Embryonic facial prominence (tissue), 1 donor: Measurements from ENCODE around the gene PLAGL2.
"Not testable (repeated sequence)": the region's sequence is repeated elsewhere in the genome, so short reads cannot be mapped to it uniquely, and the experiment has no call there.

Experiments
- DNase-seq: peaks from one replicate; pipeline ENCODE4 v3.0.0-alpha.2; 2016; ENCODE audit errors: extremely low spot score

The PLAGL2 gene

GRCh38 chr20:32207626-32208498 lies at the start of gene PLAGL2, which contains the start of gene POFUT1:
TSS of gene PLAGL2 (minus strand) at chr20:32207743. CDS start at chr20:32202178, 5,565 bp downstream.
TSS of gene POFUT1 (plus strand) at chr20:32207880. CDS start at chr20:32207942, 62 bp downstream.
- peak; percentile 68 for DNase-seq

- no peak for DNase-seq
These were observed 44.6 kb upstream of the PLAGL2 start for GRCh38 chr20:32252189-32252588.

GRCh38 chr20:32251470-32251869 lies 43.9 kb upstream of the PLAGL2 start:
- no peak for DNase-seq

- DNase-seq, result no peak
These were observed 41.6 kb upstream of the PLAGL2 start for GRCh38 chr20:32249030-32249738.

GRCh38 chr20:32248043-32248442 lies 40.5 kb upstream of the PLAGL2 start:
- DNase-seq, result no peak

- not testable (repeated sequence) for DNase-seq
These were observed 38.7 kb upstream of the PLAGL2 start for GRCh38 chr20:32246208-32246607.

- no peak for DNase-seq
These were observed 37.4 kb upstream of the PLAGL2 start for GRCh38 chr20:32244959-32245358.

- no peak for DNase-seq
These were observed 36.7 kb upstream of the PLAGL2 start for GRCh38 chr20:32244150-32244823.

GRCh38 chr20:32241807-32242206 lies 34.3 kb upstream of the PLAGL2 start:
- no peak for DNase-seq

GRCh38 chr20:32240205-32240604 lies 32.7 kb upstream of the PLAGL2 start:
- no peak for DNase-seq

- no peak for DNase-seq
These were observed 31.2 kb upstream of the PLAGL2 start for GRCh38 chr20:32238483-32239425.

GRCh38 chr20:32237419-32237818 lies 29.9 kb upstream of the PLAGL2 start:
- no peak for DNase-seq

GRCh38 chr20:32236819-32237218 lies 29.3 kb upstream of the PLAGL2 start:
- no peak for DNase-seq

- DNase-seq, result no peak
These were observed 28.5 kb upstream of the PLAGL2 start for GRCh38 chr20:32236048-32236533.

- no peak for DNase-seq
These were observed 27.9 kb upstream of the PLAGL2 start for GRCh38 chr20:32235331-32236047.

GRCh38 chr20:32234135-32234808 lies 26.7 kb upstream of the PLAGL2 start:
- DNase-seq, result no peak

- DNase-seq, result no peak
These were observed 25.7 kb upstream of the PLAGL2 start for GRCh38 chr20:32233286-32233685.

- DNase-seq, result no peak
These were observed 24.9 kb upstream of the PLAGL2 start for GRCh38 chr20:32232326-32232886.

GRCh38 chr20:32231847-32232246 lies 24.3 kb upstream of the PLAGL2 start:
- no peak for DNase-seq
